Body of pancreas (tissue), 4 donors: Measurements from ENCODE around the gene SLC10A1. TPM values are rescaled to one million over a fixed set of nuclear protein-coding genes. Genes with fewer than 3 reads are reported as not detected.
A peak's percentile ranks its signal among the peaks of the same experiment; 100 is the strongest.
"Not testable (repeated sequence)": the region's sequence is repeated elsewhere in the genome, so short reads cannot be mapped to it uniquely, and the experiment has no call there.

Experiments used
- ATAC-seq: fragments of 150-250 bp; one replicate; pipeline ENCODE4 v1.9.1; 2016
- DNase-seq, 4 donors: peaks; one replicate each; pipeline ENCODE4 v3.0.0-alpha.2; 2019
- H3K27ac ChIP-seq, 4 donors: fragments of 200-600 bp; sonication (generic); 1 replicate in 3 of 4; 2 replicates in 1 of 4; pipeline versions ENCODE4 v1.5.1 to v1.6.1; 2016 to 2019; ENCODE audit warnings: mild to moderate bottlenecking in 1 of 4, mixed read lengths in 1 of 4, moderate library complexity in 1 of 4
- H3K27me3 ChIP-seq, 2 donors: fragments of 200-600 bp; sonication (generic); one replicate each; pipeline ENCODE4 v1.6.0; 2016; ENCODE audit warnings: mild to moderate bottlenecking in 1 of 2
- H3K36me3 ChIP-seq, 2 donors: fragments of 200-600 bp; sonication (generic); replicated peaks in 1 of 2; 2 replicates each; pipeline ENCODE4 v1.5.1; 2016; ENCODE audit warnings: low read depth in 2 of 2; ENCODE audit not compliant: insufficient read depth in 1 of 2
- H3K4me1 ChIP-seq: fragments of 200-600 bp; sonication (generic); one replicate; pipeline ENCODE4 v1.6.0; 2016
- H3K4me3 ChIP-seq, 2 donors: fragments of 200-600 bp; sonication (generic); 1 replicate in 1 of 2; 2 replicates in 1 of 2; pipeline ENCODE4 v1.5.1; 2016 to 2019
- H3K9me3 ChIP-seq, 3 donors: fragments of 200-600 bp; sonication (generic); 1 replicate in 2 of 3; 2 replicates in 1 of 3; pipeline ENCODE4 v1.5.1; 2016
- POLR2A ChIP-seq, 3 donors: fragments of 450-650 bp; IDR thresholded peaks; one replicate each; pipeline ENCODE4 v1.6.1; 2016; ENCODE audit warnings: antibody characterized with exemption in 3 of 3, mild to moderate bottlenecking in 2 of 3
- WGBS, 2 donors: methylation state at CpG; one replicate each; pipeline ENCODE4 v1.1.5; 2017; 5-methylcytosine and 5-hydroxymethylcytosine counted together
- intact Hi-C: fragments of 100-400 bp; cut with DNase I; formaldehyde crosslinking; loops from one replicate; pipeline ENCODE4 v1.15.1; 2023
- total RNA-seq, 2 donors: library from RNA; depleted of rRNA; stranded (reverse); fragments of >200 nt; gene quantifications; one replicate each; pipeline ENCODE4 v1.1.0, GENCODE V29; 2016
- TF ChIP-seq, protein P1 (sequence below), 7 experiments: fragments of 450-650 bp in 4 of 7; fragments of 200-600 bp in 3 of 7; sonication (generic) in 3 of 7; IDR thresholded peaks; one replicate each; pipeline ENCODE4 v1.5.1; 2016 to 2019; ENCODE audit warnings: antibody characterized with exemption in 7 of 7

The SLC10A1 gene
- total RNA-seq, 2 donors from 2014 or later: not detected

DNA sequence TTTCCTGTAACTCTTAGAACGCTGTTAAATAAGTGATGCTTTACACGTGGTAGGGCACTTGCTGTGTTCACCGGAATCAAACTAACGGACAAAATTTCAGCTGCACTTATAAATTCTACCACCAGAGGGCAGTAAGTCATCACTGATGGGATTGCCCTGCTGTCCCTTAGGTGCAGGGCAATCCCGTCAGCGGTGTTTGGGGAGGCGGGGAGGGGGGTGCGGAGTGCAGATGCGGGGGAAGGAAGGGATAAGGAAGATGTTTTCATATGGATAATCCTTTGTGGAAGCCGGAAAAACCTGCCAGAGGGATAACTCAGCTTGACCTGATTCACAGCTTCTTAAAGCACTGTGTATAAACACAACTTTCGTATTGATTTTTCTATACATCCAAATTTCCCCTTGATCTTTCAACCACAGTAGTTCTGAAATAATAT is 21.7 kb upstream of the SLC10A1 start:
- peak; percentile 39 to 64 (median 52) for DNase-seq
- WGBS, 2 donors: 8 to 10% methylated on average over 8 to 11 of the region's 11 CpGs
- intact Hi-C loops: loop anchor here (5.0 kb wide), 1 partner anchor 204 kb away; no protein-coding TSS in a partner anchor
- Histone ChIP-seq H3K27me3 (no peaks in the 10 kb centered on the region), H3K36me3 (no peaks in the 10 kb centered on the region), H3K9me3 (no peaks in the 10 kb centered on the region), H3K4me3 (no peak overlapping the region), H3K27ac (no peak overlapping the region), H3K4me1 (no peaks in the 10 kb centered on the region)
- peak; percentile 79 for ATAC-seq
- TF ChIP-seq, protein P1, sequence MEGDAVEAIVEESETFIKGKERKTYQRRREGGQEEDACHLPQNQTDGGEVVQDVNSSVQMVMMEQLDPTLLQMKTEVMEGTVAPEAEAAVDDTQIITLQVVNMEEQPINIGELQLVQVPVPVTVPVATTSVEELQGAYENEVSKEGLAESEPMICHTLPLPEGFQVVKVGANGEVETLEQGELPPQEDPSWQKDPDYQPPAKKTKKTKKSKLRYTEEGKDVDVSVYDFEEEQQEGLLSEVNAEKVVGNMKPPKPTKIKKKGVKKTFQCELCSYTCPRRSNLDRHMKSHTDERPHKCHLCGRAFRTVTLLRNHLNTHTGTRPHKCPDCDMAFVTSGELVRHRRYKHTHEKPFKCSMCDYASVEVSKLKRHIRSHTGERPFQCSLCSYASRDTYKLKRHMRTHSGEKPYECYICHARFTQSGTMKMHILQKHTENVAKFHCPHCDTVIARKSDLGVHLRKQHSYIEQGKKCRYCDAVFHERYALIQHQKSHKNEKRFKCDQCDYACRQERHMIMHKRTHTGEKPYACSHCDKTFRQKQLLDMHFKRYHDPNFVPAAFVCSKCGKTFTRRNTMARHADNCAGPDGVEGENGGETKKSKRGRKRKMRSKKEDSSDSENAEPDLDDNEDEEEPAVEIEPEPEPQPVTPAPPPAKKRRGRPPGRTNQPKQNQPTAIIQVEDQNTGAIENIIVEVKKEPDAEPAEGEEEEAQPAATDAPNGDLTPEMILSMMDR (IDR thresholded peaks at IDR 0.05): peak; percentile 77 to 91 (median 83)
- TF ChIP-seq POLR2A (IDR thresholded peaks at IDR 0.05): no peak

DNA sequence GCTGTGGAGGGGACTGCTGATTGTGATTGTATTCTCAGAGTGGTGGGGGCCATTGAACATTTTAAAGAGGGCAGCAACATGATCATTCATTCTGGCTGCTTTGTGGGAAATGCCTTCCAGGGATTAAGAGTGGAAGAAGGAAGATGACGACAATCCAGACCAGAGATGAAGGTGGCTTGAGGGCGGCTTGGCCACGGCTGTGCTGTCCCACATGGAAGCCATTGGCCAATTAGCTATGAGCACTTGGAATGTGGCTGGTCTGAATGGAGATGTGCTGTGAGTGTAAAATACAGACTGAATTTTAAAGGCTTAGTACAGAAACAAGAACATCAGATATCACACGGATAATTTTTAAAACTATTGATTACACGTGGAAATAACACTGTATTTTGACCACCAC is 19.2 kb upstream of the SLC10A1 start:
- Histone ChIP-seq H3K9me3 (no peaks in the 10 kb centered on the region), H3K27me3 (no peaks in the 10 kb centered on the region), H3K27ac (no peak overlapping the region), H3K4me1 (no peaks in the 10 kb centered on the region), H3K4me3 (no peak overlapping the region), H3K36me3 (no peaks in the 10 kb centered on the region)
- 64 to 67% methylated on average over 5 of the region's 5 CpGs for WGBS, 2 donors
- TF ChIP-seq, protein P1 (IDR thresholded peaks at IDR 0.05): no peak
- TF ChIP-seq POLR2A (IDR thresholded peaks at IDR 0.05): no peak
- intact Hi-C loops: loop anchor here (5.0 kb wide), 1 partner anchor 206 kb away; no protein-coding TSS in a partner anchor
- DNase-seq (no peak), ATAC-seq (no peak)

DNA sequence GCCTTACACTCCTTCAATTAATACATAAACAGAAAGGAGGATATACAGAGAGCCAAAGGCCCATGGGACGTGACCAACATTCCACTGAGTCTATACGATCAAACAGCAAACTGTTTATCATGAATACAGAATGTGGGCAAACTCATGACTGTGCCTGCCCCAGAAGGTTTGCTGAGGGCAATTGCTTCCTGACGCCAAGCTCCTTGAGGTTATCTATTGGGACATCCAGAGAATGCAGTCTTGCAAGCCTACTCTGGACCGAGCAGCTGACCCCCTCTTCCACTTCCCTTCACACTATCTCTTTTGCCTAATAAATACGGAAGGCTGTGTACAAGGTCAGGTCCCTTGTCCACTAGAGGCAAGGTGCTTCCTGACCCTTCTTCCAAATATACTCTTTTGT is 18.5 kb upstream of the SLC10A1 start:
- 55 to 61% methylated on average over 5 of the region's 5 CpGs for WGBS, 2 donors
- no peak overlapping the region for H3K4me3 ChIP-seq
- H3K4me1 ChIP-seq: no peaks in the 10 kb centered on the region
- no peaks in the 10 kb centered on the region for H3K36me3 ChIP-seq
- H3K27me3 ChIP-seq: peaks cover 0 to 4% of the 10 kb centered on the region in 2 donors
- H3K9me3 ChIP-seq: no peaks in the 10 kb centered on the region
- ATAC-seq: no peak
- no peak for DNase-seq
- no peak overlapping the region for H3K27ac ChIP-seq
- intact Hi-C loops: loop anchor here (5.0 kb wide), 1 partner anchor 207 kb away; no protein-coding TSS in a partner anchor
- TF ChIP-seq POLR2A (IDR thresholded peaks at IDR 0.05): no peak
- TF ChIP-seq, protein P1 (IDR thresholded peaks at IDR 0.05): no peak

DNA sequence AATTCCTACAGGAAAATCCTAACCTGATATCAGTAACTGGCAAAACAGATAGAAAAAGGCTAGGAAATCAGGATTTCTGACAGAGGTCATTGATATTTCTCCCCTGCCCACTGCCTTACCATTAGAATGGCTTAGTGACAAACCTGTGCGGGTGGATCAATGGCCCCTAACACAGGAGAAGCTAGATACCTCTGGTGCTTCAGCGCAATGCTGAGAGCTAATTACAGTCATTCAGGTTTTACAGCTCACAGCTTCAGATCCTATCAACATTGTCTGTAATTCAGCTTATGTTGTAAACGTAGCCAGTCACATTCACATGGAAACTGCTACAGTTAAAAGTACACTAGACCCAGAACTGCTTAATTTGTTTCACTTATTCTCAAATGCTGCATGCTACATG is 17.4 kb upstream of the SLC10A1 start:
- no peak for ATAC-seq
- Histone ChIP-seq H3K4me1 (no peaks in the 10 kb centered on the region), H3K27ac (no peak overlapping the region), H3K27me3 (peaks cover 0 to 4% of the 10 kb centered on the region in 2 donors), H3K9me3 (no peaks in the 10 kb centered on the region), H3K4me3 (no peak overlapping the region), H3K36me3 (no peaks in the 10 kb centered on the region)
- 59 to 62% methylated on average over 3 of the region's 3 CpGs for WGBS, 2 donors
- no peak for DNase-seq
- TF ChIP-seq, protein P1 (IDR thresholded peaks at IDR 0.05): no peak
- TF ChIP-seq POLR2A (IDR thresholded peaks at IDR 0.05): no peak
- intact Hi-C loops: no loop called here

DNA sequence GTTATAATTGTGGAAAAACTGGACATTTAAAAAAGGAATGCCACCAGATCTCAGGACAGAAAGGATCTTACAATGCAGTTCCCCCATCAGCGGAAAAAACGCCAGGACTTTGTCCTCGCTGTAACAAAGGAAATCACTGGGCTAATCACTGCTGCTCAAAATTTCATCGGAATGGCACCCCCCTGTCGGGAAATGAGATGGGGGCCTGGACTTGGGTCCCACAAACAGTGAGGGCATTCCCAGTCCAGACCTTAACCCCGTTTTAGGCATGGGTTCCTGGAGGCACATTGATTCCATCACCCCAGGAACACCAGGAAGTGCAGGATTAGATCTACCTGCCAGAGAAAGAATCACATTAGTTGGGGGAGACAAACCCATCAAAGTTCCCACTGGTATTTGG is 16.3 kb upstream of the SLC10A1 start:
- H3K27me3 ChIP-seq, H3K36me3 ChIP-seq, H3K27ac ChIP-seq, ATAC-seq, H3K4me1 ChIP-seq, intact Hi-C loops, DNase-seq, H3K9me3 ChIP-seq, H3K4me3 ChIP-seq: not testable (repeated sequence)
- 67 to 70% methylated on average over 6 of the region's 6 CpGs for WGBS, 2 donors
